ENCODE measurements around the gene NUP205. TPM values are rescaled to one million over a fixed set of nuclear protein-coding genes. Genes with fewer than 3 reads are reported as not detected.

Gene NUP205
- total RNA-seq, 1 donor from 2014 or later, result 27.0 TPM

DNA sequence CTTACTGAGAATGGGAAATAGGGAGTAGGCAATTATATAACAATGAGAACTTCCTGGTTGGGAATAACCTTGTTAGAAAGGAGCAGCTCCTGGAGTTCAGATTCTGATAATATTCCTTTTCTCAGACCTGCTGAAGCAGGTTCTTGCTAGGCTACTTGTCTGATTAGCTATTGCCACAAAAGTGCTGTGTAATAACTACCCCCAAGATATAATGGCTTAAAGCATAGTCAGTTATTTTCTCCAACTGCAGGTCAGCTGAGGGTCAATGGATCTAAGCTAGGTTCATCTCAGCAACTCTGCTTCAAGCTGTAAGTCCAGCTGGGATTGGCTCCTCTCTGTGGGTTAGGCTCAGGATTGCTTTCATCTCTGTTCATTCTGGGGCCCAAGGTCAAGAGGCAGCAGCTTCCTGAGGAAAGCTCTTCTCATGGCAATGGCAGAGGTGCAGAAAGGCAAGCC, 38.5 kb upstream of the NUP205 start:
- Mint-ChIP-seq H3K4me1 (ENCODE audit: low read depth) (no peaks in the 10 kb centered on the region), H3K27ac (ENCODE audit: unreplicated experiment) (no peak overlapping the region), H3K36me3 (ENCODE audit: low read depth) (no peaks in the 10 kb centered on the region), H3K4me3 (ENCODE audit: unreplicated experiment) (no peak overlapping the region), H3K9me3 (ENCODE audit: low read depth) (peaks cover 6% of the 10 kb centered on the region), H3K27me3 (ENCODE audit: low read depth) (no peaks in the 10 kb centered on the region)
- no peak for DNase-seq (ENCODE audit: low spot score)
- TF ChIP-seq, protein P1, sequence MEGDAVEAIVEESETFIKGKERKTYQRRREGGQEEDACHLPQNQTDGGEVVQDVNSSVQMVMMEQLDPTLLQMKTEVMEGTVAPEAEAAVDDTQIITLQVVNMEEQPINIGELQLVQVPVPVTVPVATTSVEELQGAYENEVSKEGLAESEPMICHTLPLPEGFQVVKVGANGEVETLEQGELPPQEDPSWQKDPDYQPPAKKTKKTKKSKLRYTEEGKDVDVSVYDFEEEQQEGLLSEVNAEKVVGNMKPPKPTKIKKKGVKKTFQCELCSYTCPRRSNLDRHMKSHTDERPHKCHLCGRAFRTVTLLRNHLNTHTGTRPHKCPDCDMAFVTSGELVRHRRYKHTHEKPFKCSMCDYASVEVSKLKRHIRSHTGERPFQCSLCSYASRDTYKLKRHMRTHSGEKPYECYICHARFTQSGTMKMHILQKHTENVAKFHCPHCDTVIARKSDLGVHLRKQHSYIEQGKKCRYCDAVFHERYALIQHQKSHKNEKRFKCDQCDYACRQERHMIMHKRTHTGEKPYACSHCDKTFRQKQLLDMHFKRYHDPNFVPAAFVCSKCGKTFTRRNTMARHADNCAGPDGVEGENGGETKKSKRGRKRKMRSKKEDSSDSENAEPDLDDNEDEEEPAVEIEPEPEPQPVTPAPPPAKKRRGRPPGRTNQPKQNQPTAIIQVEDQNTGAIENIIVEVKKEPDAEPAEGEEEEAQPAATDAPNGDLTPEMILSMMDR (IDR thresholded peaks at IDR 0.05), result no peak

DNA sequence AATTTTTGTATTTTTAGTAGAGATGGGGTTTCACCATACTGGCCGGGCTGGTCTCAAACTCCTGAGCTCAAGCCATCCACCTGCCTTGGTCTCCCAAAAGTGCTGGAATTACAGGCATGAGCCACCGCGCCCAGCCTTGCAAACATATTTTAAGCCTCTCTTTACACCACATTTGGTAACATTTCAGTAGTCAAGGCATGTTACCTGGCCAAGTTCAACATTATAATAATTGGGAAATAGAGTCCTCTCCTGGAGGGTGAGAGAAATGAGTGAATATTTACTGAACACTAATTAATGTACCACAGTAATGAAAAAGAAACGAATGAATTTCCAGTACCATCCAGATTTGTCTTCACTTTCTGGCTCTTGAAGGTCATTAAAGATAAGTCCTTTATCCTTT, 37.8 kb upstream of the NUP205 start:
- Mint-ChIP-seq H3K4me1 (ENCODE audit: low read depth) (no peaks in the 10 kb centered on the region), H3K4me3 (ENCODE audit: unreplicated experiment) (no peak overlapping the region), H3K27me3 (ENCODE audit: low read depth) (no peaks in the 10 kb centered on the region), H3K9me3 (ENCODE audit: low read depth) (peaks cover 6% of the 10 kb centered on the region), H3K27ac (ENCODE audit: unreplicated experiment) (no peak overlapping the region), H3K36me3 (ENCODE audit: low read depth) (no peaks in the 10 kb centered on the region)
- no peak for DNase-seq (ENCODE audit: low spot score)
- TF ChIP-seq, protein P1 (IDR thresholded peaks at IDR 0.05), result no peak

DNA sequence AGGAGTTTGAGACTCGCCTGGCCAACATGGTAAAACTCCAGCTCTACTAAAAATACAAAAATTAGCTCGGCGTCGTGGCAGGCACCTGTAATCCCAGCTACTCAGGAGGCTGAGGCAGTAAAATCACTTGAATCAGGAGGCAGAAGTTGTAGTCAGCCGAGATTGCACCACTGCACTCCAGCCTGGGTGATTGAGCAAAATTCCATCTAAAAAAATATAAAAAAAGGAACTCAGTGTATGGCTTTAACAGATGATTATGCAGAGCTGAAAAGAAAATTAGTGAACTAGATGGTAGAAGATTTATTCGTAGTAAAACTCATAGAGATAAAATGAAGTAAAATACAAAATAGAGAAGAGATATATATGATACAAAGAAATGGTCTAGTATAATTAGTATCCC, 35.2 kb upstream of the NUP205 start:
- no peak for DNase-seq (ENCODE audit: low spot score)
- TF ChIP-seq, protein P1 (IDR thresholded peaks at IDR 0.05), result no peak
- H3K27me3 Mint-ChIP-seq (ENCODE audit: low read depth), result no peaks in the 10 kb centered on the region
- H3K9me3 Mint-ChIP-seq (ENCODE audit: low read depth), result peaks cover 6% of the 10 kb centered on the region
- no peak overlapping the region for H3K4me3 Mint-ChIP-seq (ENCODE audit: unreplicated experiment)
- H3K36me3 Mint-ChIP-seq (ENCODE audit: low read depth), result no peaks in the 10 kb centered on the region
- no peaks in the 10 kb centered on the region for H3K4me1 Mint-ChIP-seq (ENCODE audit: low read depth)
- no peak overlapping the region for H3K27ac Mint-ChIP-seq (ENCODE audit: unreplicated experiment)

DNA sequence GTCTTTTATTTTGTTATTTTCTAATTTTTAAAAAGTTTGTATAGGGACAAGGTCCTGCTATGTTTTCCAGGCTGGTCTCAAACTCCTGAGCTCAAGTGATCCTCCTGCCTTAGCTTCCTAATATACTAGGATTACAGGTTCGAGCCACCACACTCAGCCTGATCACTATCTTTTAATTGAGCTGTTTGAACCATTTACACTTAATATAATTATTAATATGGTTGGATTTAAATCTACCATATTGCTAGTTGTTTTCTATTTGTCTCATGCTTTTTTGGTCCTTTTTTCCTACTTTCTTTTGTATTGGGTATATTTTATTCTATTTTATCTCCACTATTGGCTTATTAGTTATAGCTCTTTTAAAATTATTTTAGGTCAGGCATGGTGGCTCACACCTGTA, 34.6 kb upstream of the NUP205 start:
- TF ChIP-seq, protein P1 (IDR thresholded peaks at IDR 0.05), result no peak
- peaks cover 6% of the 10 kb centered on the region for H3K9me3 Mint-ChIP-seq (ENCODE audit: low read depth)
- no peaks in the 10 kb centered on the region for H3K27me3 Mint-ChIP-seq (ENCODE audit: low read depth)
- no peaks in the 10 kb centered on the region for H3K36me3 Mint-ChIP-seq (ENCODE audit: low read depth)
- no peak overlapping the region for H3K27ac Mint-ChIP-seq (ENCODE audit: unreplicated experiment)
- DNase-seq (ENCODE audit: low spot score), result no peak
- H3K4me3 Mint-ChIP-seq (ENCODE audit: unreplicated experiment), result no peak overlapping the region
- H3K4me1 Mint-ChIP-seq (ENCODE audit: low read depth), result no peaks in the 10 kb centered on the region

DNA sequence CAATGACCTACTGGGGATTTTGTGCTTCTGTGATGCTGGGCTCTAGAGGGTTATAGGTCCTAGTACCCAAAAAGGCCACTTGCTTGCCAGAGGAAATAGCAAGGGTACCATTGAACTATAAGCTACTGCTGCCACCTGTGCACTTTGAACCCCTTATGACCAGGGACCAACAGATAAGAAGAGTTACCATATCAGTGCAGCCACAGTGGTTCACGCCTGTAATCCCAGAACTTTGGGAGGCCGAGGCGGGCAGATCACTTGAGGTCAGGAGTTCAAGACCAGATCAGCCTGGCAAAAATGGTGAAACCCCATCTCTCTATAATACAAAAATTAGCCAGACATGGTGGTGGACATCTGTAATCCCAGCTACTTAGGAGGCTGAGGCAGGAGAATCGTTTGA, 32.3 kb upstream of the NUP205 start:
- Mint-ChIP-seq H3K27me3 (ENCODE audit: low read depth) (peaks cover 9% of the 10 kb centered on the region), H3K36me3 (ENCODE audit: low read depth) (peaks cover 2% of the 10 kb centered on the region), H3K4me1 (ENCODE audit: low read depth) (no peaks in the 10 kb centered on the region), H3K4me3 (ENCODE audit: unreplicated experiment) (no peak overlapping the region), H3K27ac (ENCODE audit: unreplicated experiment) (no peak overlapping the region), H3K9me3 (ENCODE audit: low read depth) (peaks cover 6% of the 10 kb centered on the region)
- DNase-seq (ENCODE audit: low spot score), result no peak
- TF ChIP-seq, protein P1 (IDR thresholded peaks at IDR 0.05), result no peak
